Small intestine (tissue), 7 donors: Measurements from ENCODE around the gene OVCH1. TPM values are rescaled to one million over a fixed set of nuclear protein-coding genes. Genes with fewer than 3 reads are reported as not detected.

Source experiments
- DNase-seq, 2 donors: peaks; one replicate each; pipeline versions ENCODE4 v3.0.0 to v3.0.0-alpha.2; 2013
- FAIRE-seq: peaks from 2 replicates; lab custom pipeline; 2012; peaks lifted over from hg19 to GRCh38; lab: Jason Lieb, UNC
- H3K27ac ChIP-seq, 3 donors: one replicate each; pipeline ENCODE4 v1.5.1; 2013; ENCODE audit warnings: low read length in 2 of 3, mild to moderate bottlenecking in 2 of 3, control low read depth in 1 of 3, inconsistent platforms in 1 of 3, low read depth in 1 of 3, moderate library complexity in 1 of 3
- H3K27me3 ChIP-seq, 3 donors: one replicate each; pipeline ENCODE4 v1.6.1; 2013; ENCODE audit warnings: low read length in 3 of 3, inconsistent platforms in 1 of 3; ENCODE audit not compliant: control insufficient read depth in 3 of 3, insufficient read depth in 3 of 3
- H3K36me3 ChIP-seq, 3 donors: one replicate each; pipeline ENCODE4 v1.6.1; 2013; ENCODE audit warnings: low read length in 3 of 3, inconsistent platforms in 1 of 3, low read depth in 1 of 3, mild to moderate bottlenecking in 1 of 3, moderate library complexity in 1 of 3; ENCODE audit not compliant: control insufficient read depth in 3 of 3, insufficient read depth in 2 of 3
- H3K4me1 ChIP-seq, 3 donors: one replicate each; pipeline ENCODE4 v1.6.1; 2013; ENCODE audit warnings: low read length in 2 of 3, inconsistent platforms in 1 of 3, low read depth in 1 of 3, mild to moderate bottlenecking in 1 of 3, moderate library complexity in 1 of 3; ENCODE audit not compliant: control insufficient read depth in 3 of 3, insufficient read depth in 2 of 3
- H3K4me3 ChIP-seq, 3 donors: one replicate each; pipeline ENCODE4 v1.5.1; 2013; ENCODE audit warnings: low read length in 3 of 3, control low read depth in 1 of 3, inconsistent platforms in 1 of 3, low read depth in 1 of 3, mild to moderate bottlenecking in 1 of 3, moderate library complexity in 1 of 3
- H3K9me3 ChIP-seq, 2 donors: one replicate each; pipeline ENCODE4 v1.6.1; 2013; ENCODE audit warnings: low read depth in 1 of 2, low read length in 1 of 2; ENCODE audit not compliant: control insufficient read depth in 2 of 2, insufficient read depth in 1 of 2
- WGBS, 3 donors: extraction: QIAGEN DNeasy Blood & Tissue Kit; methylation state at CpG; one replicate each; pipeline ENCODE4 v1.1.7; 2013; 5-methylcytosine and 5-hydroxymethylcytosine counted together
- polyA plus RNA-seq, 4 donors: library from polyadenylated mRNA; stranded (reverse) in 3 of 4; unstranded in 1 of 4; fragments of 200-250 nt in 3 of 4; fragments of 120-200 nt in 1 of 4; gene quantifications; one replicate each; pipeline versions ENCODE4 v1.2.1 to v1.2.3, GENCODE V29; 2013
- donor health status: healthy with polysubstance abuse.
- donor health status: control.
- donor health status: control.
- donor health status: Bipolar disorder and iron deficiency.
- donor health status: healthy.

The OVCH1 gene
- polyA plus RNA-seq, 4 donors: 0.01 to 0.24 TPM; not detected in 2

DNA sequence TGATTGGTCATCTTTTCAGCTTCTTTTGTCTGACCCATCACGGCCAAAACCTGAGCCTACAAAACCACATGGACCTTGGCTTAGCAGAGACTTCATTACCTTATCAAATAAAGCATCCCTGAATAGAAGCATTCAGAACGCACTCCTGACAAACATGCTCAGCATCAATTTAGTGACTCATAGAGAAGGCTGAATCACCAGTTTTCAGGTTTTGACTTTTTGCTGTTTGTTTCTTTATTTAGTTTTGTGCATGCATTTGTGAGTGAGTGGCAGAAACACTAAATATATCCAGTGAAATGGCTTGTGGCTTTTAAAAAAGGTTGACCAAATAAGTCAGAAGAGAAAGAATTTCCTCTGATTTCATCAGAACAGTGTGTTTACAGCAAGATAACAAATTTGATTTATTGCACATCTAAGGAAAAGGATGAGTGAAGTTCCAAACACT, 19.0 kb upstream of the OVCH1 start:
- Histone ChIP-seq H3K4me1 (no peaks in the 10 kb centered on the region), H3K27me3 (no peaks in the 10 kb centered on the region), H3K4me3 (no peak overlapping the region), H3K9me3 (no peaks in the 10 kb centered on the region), H3K36me3 (no peaks in the 10 kb centered on the region), H3K27ac (no peak overlapping the region)
- no peak for FAIRE-seq
- WGBS, 3 donors: 56 to 69% (median 61%) methylated on average over 2 of the region's 2 CpGs
- no peak for DNase-seq

DNA sequence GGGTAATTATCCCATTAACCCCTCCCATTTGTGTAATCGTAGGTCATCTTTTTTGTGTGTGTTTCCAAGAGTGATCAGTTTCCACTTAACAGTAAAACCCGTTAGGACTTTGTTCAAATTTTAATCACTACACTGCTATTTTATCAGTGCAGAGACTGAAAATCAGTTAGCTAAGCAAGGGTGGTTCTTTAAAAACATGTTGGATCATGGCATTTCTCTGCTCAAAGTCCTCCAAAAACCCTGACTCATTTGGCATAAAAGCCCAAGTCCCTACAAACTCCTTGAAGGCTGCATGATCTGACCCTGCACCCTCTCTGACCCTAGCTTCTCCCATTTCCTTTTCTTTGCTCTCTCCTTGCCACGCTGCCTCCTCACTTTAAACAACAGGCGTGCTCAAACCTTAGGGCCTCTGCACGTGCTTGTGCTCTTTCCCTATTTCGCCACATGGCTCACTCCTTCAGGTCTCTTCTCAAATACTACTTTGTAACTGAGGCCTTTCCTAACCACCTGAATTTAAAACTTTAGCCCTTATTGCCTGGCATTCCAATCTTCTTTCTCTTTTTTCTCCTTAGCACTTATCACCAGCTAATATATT, 13.2 kb upstream of the OVCH1 start:
- no peak for FAIRE-seq

DNA sequence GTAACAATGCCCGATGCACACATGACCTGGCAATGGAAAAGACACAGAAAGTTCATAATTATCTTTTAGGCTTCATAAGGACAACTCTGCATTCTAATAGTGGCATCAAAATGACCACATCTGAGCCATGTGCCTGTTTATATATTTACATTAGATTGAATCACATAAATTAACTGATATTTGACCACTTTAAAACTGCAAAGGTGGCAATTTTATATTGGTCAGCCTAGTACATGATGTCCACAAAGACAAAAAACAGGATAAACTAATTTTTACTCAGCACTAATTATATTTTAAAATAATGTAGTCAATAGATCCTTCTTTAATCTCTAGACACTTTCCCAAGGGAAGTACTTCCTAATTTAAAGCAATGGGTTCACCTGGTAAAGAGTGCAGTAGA, 12.0 kb upstream of the OVCH1 start:
- Histone ChIP-seq H3K9me3 (no peaks in the 10 kb centered on the region), H3K4me1 (peaks cover 0 to 4% (median 0%) of the 10 kb centered on the region in 3 donors), H3K27me3 (no peaks in the 10 kb centered on the region), H3K27ac (no peak overlapping the region), H3K36me3 (no peaks in the 10 kb centered on the region), H3K4me3 (no peak overlapping the region)
- DNase-seq: no peak
- WGBS, 3 donors: 90 to 93% (median 91%) methylated on average over 1 of the region's 1 CpG
- FAIRE-seq: no peak

More for the DNA sequence above, 13.2 kb upstream of the OVCH1 start:
- peaks cover 0 to 4% (median 0%) of the 10 kb centered on the region in 3 donors for H3K4me1 ChIP-seq
- H3K27me3 ChIP-seq: no peaks in the 10 kb centered on the region
- no peaks in the 10 kb centered on the region for H3K36me3 ChIP-seq
- WGBS, 3 donors: 28 to 56% (median 45%) methylated on average over 6 of the region's 6 CpGs
- no peaks in the 10 kb centered on the region for H3K9me3 ChIP-seq
- H3K4me3 ChIP-seq: no peak overlapping the region
- peak; percentile 4 to 56 for DNase-seq
- H3K27ac ChIP-seq: no peak overlapping the region

DNA sequence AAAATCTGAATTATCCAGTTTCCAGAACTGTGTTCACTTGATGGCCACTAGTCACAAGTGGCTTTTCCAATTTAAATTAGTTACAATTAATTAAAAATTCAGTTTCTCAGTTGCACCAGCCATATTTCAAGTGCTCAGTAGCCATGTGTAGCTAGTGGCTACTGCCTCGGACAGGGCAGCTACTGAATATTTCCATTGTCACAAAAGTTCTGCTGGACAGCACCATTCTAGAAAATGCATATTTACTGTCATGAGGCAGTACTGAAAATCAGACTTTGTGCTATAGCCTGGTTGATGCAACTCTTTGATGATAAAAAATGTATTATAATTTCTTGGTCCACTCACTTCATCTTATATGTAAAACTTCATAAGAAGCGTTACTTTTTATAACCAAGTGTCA, 11.5 kb upstream of the OVCH1 start:
- Histone ChIP-seq H3K27me3 (no peaks in the 10 kb centered on the region), H3K4me3 (no peak overlapping the region), H3K4me1 (peaks cover 0 to 4% (median 0%) of the 10 kb centered on the region in 3 donors), H3K27ac (no peak overlapping the region), H3K36me3 (no peaks in the 10 kb centered on the region), H3K9me3 (no peaks in the 10 kb centered on the region)
- no peak for DNase-seq
- WGBS, 3 donors: 91 to 95% (median 94%) methylated on average over 2 of the region's 2 CpGs
- no peak for FAIRE-seq

DNA sequence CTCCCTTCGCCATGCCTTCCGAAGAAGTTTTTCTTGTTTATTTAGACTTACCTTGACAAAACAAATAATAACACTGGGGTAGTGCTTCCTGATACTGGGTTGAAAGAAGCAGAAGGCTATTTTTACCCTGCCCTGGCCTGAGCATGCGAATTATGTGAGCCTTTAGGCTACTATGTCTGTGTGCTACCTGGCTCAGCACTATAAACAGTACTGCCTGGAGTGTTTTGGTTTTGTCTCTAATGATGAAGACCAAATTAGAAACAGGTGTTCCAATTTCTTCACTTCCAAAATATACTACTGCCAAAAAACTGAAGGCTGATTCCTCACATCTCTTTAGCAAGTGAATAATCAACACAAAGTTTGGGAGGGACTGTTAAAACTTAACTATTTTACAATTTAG, 7.6 kb upstream of the OVCH1 start:
- 74 to 91% (median 88%) methylated on average over 3 of the region's 3 CpGs for WGBS, 3 donors
- DNase-seq (no peak), FAIRE-seq (no peak)
- no peaks in the 10 kb centered on the region for H3K9me3 ChIP-seq
- H3K27me3 ChIP-seq: no peaks in the 10 kb centered on the region
- H3K4me3 ChIP-seq: no peak overlapping the region
- H3K36me3 ChIP-seq: no peaks in the 10 kb centered on the region
- peaks cover 0 to 2% (median 0%) of the 10 kb centered on the region in 3 donors for H3K4me1 ChIP-seq
- no peak overlapping the region for H3K27ac ChIP-seq

DNA sequence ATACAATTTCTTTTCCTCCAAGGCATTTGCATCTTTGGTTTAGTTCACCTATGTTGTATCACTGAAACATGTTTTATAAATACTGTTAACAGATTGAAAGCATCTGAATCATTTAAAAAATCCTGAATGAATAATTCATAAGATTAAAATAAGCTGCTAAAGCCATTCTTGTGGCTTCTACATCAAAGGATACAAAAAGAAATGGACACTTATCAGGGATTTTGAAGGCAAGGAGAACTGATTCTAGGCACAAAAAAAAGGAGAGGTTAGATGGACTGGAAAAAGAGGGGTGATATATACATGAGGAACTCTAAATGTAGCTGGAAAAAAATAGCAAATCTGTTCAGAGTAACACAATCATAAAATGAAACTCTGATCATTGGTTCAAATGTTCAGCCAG, 5.8 kb upstream of the OVCH1 start:
- Histone ChIP-seq H3K4me1 (peaks cover 0 to 2% (median 0%) of the 10 kb centered on the region in 3 donors), H3K36me3 (no peaks in the 10 kb centered on the region), H3K9me3 (no peaks in the 10 kb centered on the region), H3K27ac (no peak overlapping the region), H3K4me3 (no peak overlapping the region), H3K27me3 (peaks cover 0 to 2% (median 0%) of the 10 kb centered on the region in 3 donors)
- no peak for DNase-seq
- no peak for FAIRE-seq

DNA sequence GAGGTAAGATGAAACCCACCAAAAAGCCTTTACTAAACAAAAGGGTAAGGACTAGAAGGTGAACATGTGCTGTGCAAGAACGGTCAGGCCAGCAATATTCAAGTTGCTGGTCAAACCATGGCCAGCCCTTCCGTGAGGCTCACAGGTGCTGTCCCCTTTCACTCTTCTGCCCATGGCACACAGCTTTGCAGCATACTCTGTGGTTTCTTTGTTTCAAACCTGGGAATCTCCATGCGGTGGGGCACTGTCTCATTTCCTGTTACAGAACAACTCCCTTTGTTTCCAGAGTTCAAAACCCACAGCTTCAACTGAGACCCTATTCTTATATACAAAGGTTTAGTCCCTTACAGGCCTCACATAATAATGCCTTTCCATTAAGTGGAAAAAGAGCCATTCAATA, 1.7 kb upstream of the OVCH1 start:
- H3K9me3 ChIP-seq: no peaks in the 10 kb centered on the region
- H3K36me3 ChIP-seq: no peaks in the 10 kb centered on the region
- no peak overlapping the region for H3K4me3 ChIP-seq
- H3K27me3 ChIP-seq: peaks cover 0 to 2% (median 0%) of the 10 kb centered on the region in 3 donors
- FAIRE-seq: no peak
- DNase-seq: no peak
- H3K4me1 ChIP-seq: no peaks in the 10 kb centered on the region
- H3K27ac ChIP-seq: no peak overlapping the region
- WGBS, 3 donors: 86 to 88% (median 88%) methylated on average over 3 of the region's 3 CpGs

DNA sequence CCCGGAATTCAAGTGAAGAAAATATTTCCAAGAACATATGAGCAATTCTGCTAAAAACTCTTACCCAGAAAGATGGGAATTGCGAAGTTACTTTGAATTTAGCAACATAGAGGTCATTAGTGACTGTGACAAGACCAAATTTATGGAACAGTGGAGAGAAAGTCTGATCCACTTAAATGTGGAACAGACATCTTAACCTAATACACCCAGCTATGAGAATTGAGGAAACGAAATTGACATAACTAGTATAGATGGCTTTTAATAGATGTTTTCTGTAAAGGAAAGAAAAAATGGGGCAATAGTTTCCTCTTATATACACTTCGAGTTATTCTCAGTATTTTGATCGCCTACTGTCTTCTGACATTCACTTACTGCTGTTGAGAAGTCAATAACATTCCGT, 4.6 kb downstream of the OVCH1 start:
- no peak overlapping the region for H3K27ac ChIP-seq

DNA sequence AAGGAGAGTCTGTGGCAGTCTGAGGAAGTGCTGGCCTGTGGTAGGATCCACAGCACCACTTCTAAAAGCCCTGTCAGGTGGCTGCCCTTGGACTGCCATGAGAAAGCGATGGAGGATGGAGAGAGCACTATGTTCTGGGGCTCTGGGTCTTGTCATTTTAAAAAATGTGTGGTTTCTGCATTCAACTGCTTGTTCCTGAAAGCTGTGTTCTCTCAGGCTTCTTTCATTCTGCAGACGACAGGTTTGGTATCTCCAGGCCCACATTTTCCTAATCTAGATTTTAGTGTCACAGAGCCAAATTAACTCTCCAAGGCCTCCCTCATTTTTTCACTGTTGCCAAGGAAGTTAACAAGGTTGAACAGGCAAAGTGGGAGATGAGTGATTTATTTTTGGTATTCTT, 10.5 kb downstream of the OVCH1 start:
- no peak overlapping the region for H3K27ac ChIP-seq
- no peaks in the 10 kb centered on the region for H3K36me3 ChIP-seq
- no peaks in the 10 kb centered on the region for H3K4me1 ChIP-seq
- H3K27me3 ChIP-seq: no peaks in the 10 kb centered on the region
- H3K4me3 ChIP-seq: no peak overlapping the region
- 65 to 75% (median 72%) methylated on average over 2 of the region's 2 CpGs for WGBS, 3 donors
- FAIRE-seq: no peak
- DNase-seq: no peak
- no peaks in the 10 kb centered on the region for H3K9me3 ChIP-seq

More for the DNA sequence above, 4.6 kb downstream of the OVCH1 start:
- H3K4me1 ChIP-seq: no peaks in the 10 kb centered on the region
- H3K27me3 ChIP-seq: no peaks in the 10 kb centered on the region
- H3K9me3 ChIP-seq: no peaks in the 10 kb centered on the region
- H3K4me3 ChIP-seq: no peak overlapping the region
- DNase-seq (no peak), FAIRE-seq (no peak)
- 82 to 91% (median 83%) methylated on average over 6 of the region's 6 CpGs for WGBS, 3 donors
- H3K36me3 ChIP-seq: no peaks in the 10 kb centered on the region
